ENCODE measurements around the gene OGFRL1. TPM values are rescaled to one million over a fixed set of nuclear protein-coding genes. Genes with fewer than 3 reads are reported as not detected.

The OGFRL1 gene
- total and polyA plus RNA-seq, 2 of the 13 experiments (the other 11 are each of a cell fraction or from before 2014, with no cell fraction given): 0.26 to 0.80 TPM

- ChIA-PET POLR2A (no interaction called here), CTCF (ENCODE audit: low intra/inter-chr PET ratio, low total read pairs) (no interaction called here)
- Histone ChIP-seq H2AFZ (ENCODE audit: low read length) (no peak overlapping the region), H3K36me3 (replicated peaks in 1 of 2; ENCODE audit: control insufficient read depth in 1 of 2, insufficient read depth in 2 of 2, low read length in 2 of 2) (no peaks in the 10 kb centered on the region), H3K4me1 (ENCODE audit: insufficient read depth, low read length) (no peaks in the 10 kb centered on the region), H3K27me3 (ENCODE audit: control insufficient read depth in 1 of 2, insufficient read depth in 2 of 2, low read length in 2 of 2) (no peaks in the 10 kb centered on the region; a peak in 2 of 5 replicates), H3K9me3 (ENCODE audit: low read length) (no peaks in the 10 kb centered on the region), H3K4me2 (ENCODE audit: low read depth, low read length) (no peak overlapping the region), H3K4me3 (replicated peaks in 1 of 3; ENCODE audit: insufficient read depth in 1 of 3, low read depth in 2 of 3, low read length in 3 of 3) (no peak overlapping the region), H3K9ac (ENCODE audit: insufficient read depth, low read depth, low read length) (no peak overlapping the region), H4K20me1 (ENCODE audit: insufficient read depth, low read length) (no peaks in the 10 kb centered on the region), H3K27ac (ENCODE audit: extremely low read length, insufficient read depth, low read length) (no peak overlapping the region), H3K79me2 (ENCODE audit: insufficient read depth, low read length) (no peaks in the 10 kb centered on the region)
- FAIRE-seq (no peak), DNase-seq (ENCODE audit: low spot score) (no peak), ATAC-seq (no peak)
- BruUV-seq (replicated peaks): no TSS peak
- WGBS (ENCODE audit: low lambda C conversion rate): 33% methylated on average over 2 of the region's 2 CpGs
- in situ Hi-C loops (cut with HindIII; ENCODE audit: extremely low pct_ligation_motif_present, low pct_unique_long_range_greater_than_20kb): no loop called here
- intact Hi-C loops (cut with micrococcal nuclease; ENCODE audit: unreplicated experiment): no loop called here
- TF ChIP-seq SMC3 (IDR thresholded peaks at IDR 0.05; ENCODE audit: low read length) (no peak), LCORL (IDR thresholded peaks at IDR 0.05) (no peak), LCORL (CRISPR knock-in tag; IDR thresholded peaks at IDR 0.05) (no peak), ZNF350 (CRISPR knock-in tag; IDR thresholded peaks at IDR 0.05; ENCODE audit: borderline replicate concordance, low read depth) (no peak), CEBPB (IDR thresholded peaks at IDR 0.05; ENCODE audit: borderline replicate concordance, low read depth, low read length) (no peak), ZBTB40 (IDR thresholded peaks at IDR 0.05) (no peak), ZBTB40 (CRISPR knock-in tag; IDR thresholded peaks at IDR 0.05) (no peak), ESRRA (CRISPR knock-in tag; IDR thresholded peaks at IDR 0.05; ENCODE audit: low read depth) (no peak)
These were observed 45.1 kb downstream of the OGFRL1 start for GRCh38 chr6:71333697-71334096.

All from HepG2 (cell line).